HG03196 (cell line): ENCODE data around the gene SUN5.

Experiments used
- ATAC-seq: cut with Tn5 transposase; IDR thresholded peaks from one replicate; pipeline ENCODE4 v1.9.1; 2021; ENCODE audit not compliant: unreplicated experiment

SUN5 gene

GRCh38 chr20:33014336-33015113 lies 10.3 kb upstream of the SUN5 start:
- ATAC-seq: no peak

- no peak for ATAC-seq
These were observed 9.6 kb upstream of the SUN5 start for GRCh38 chr20:33013701-33014326.

- no peak for ATAC-seq
These were observed 8.3 kb upstream of the SUN5 start for GRCh38 chr20:33012327-33013189.

GRCh38 chr20:33010674-33011449 lies 6.6 kb upstream of the SUN5 start:
- ATAC-seq: no peak

GRCh38 chr20:33010133-33010504 lies 5.9 kb upstream of the SUN5 start:
- no peak for ATAC-seq

GRCh38 chr20:33009214-33010132 lies 5.2 kb upstream of the SUN5 start:
- ATAC-seq: no peak

- ATAC-seq: no peak
These were observed 4.3 kb upstream of the SUN5 start for GRCh38 chr20:33008336-33009213.

GRCh38 chr20:33007376-33008335 lies 3.4 kb upstream of the SUN5 start, which contains the start of gene BPIFB2:
BPIFB2 (plus strand) TSS chr20:33007704; CDS start chr20:33008575, 871 bp downstream.
- no peak for ATAC-seq

- ATAC-seq: no peak
These were observed 2.6 kb upstream of the SUN5 start for GRCh38 chr20:33006776-33007375.

- no peak for ATAC-seq
These were observed 1.9 kb upstream of the SUN5 start for GRCh38 chr20:33005908-33006775.

GRCh38 chr20:33005132-33005566 lies 916 bp upstream of the SUN5 start:
- ATAC-seq: no peak

- ATAC-seq: no peak
These were observed 2.0 kb downstream of the SUN5 start for GRCh38 chr20:33002087-33002808.

- no peak for ATAC-seq
These were observed 3.3 kb downstream of the SUN5 start for GRCh38 chr20:33000802-33001466.

GRCh38 chr20:32999603-33000250 lies 4.5 kb downstream of the SUN5 start:
- no peak for ATAC-seq

- no peak for ATAC-seq
These were observed 6.8 kb downstream of the SUN5 start for GRCh38 chr20:32997431-32997830.
